ENCODE results near the gene ECHS1.
"Not testable (repeated sequence)": the region's sequence is repeated elsewhere in the genome, so short reads cannot be mapped to it uniquely, and the experiment has no call there.

DNA sequence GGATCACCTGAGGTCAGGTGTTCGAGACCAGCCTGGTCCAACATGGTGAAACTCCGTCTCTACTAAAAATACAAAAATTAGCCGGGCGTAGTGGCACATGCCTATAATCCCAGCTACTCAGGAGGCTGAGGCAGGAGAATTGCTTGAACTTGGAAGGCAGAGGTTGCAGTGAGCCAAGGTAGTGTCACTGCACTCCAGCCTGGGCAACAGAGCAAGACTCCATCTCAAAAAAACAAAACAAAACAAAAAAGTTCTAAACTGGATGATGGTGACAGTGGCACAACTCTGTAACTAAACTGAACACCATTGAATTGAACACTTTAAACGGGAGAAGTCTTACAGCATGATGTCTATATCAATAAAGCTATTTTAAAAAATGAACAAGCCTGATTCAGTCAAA is 3.0 kb upstream of the ECHS1 start:
- not testable (repeated sequence) for TF ChIP-seq EZH2 (IDR thresholded peaks at IDR 0.05; ENCODE audit: insufficient read depth, poor library complexity, severe bottlenecking); EZH2phosphoT487 (IDR thresholded peaks at IDR 0.05; ENCODE audit: insufficient read depth, low read depth)

Measured in GM23248 (cell line).